OCI-LY7 (cell line): ENCODE data around the gene TPGS1. TPM values are rescaled to one million over a fixed set of nuclear protein-coding genes. Genes with fewer than 3 reads are reported as not detected.

Experiments used
- BruUV-seq: library from RNA; stranded (reverse); fragments of 400-500 nt; replicated peaks from 2 replicates; lab custom pipeline; 2021; lab: Mats Ljungman, UMichigan
- CTCF ChIA-PET: fragments of 300-600 bp; sonication (Branson Sonifier 250); formaldehyde crosslinking; loops from one replicate; lab custom pipeline; 2022; ENCODE audit warnings: antibody characterized with exemption; ENCODE audit not compliant: unreplicated experiment; lab: Charles Lee
- POLR2A ChIA-PET: fragments of 300-600 bp; sonication (Branson Sonifier 250); formaldehyde crosslinking; loops from one replicate; lab custom pipeline; 2022; ENCODE audit warnings: antibody characterized with exemption; lab: Charles Lee
- DNase-seq: peaks from one replicate; pipeline ENCODE4 v3.0.0-alpha.2; 2015; ENCODE audit warnings: low spot score
- H2AFZ ChIP-seq: fragments of 200-600 bp; sonication (generic), shearing (Covaris generic); 2 replicates; pipeline ENCODE4 v1.6.1; 2014; ENCODE audit warnings: mild to moderate bottlenecking, antibody characterized with exemption, low read length, moderate library complexity
- H3K27ac ChIP-seq: fragments of 200-600 bp; sonication (generic); 2 replicates; pipeline ENCODE4 v1.5.1; 2014; ENCODE audit warnings: mixed run types, low read depth, mild to moderate bottlenecking, moderate library complexity, low read length, inconsistent platforms; ENCODE audit not compliant: poor library complexity, severe bottlenecking
- H3K36me3 ChIP-seq: fragments of 200-600 bp; sonication (generic); 2 replicates; pipeline ENCODE4 v1.6.1; 2014; ENCODE audit warnings: mild to moderate bottlenecking, antibody characterized with exemption, low read length, moderate library complexity, mixed read lengths; ENCODE audit not compliant: insufficient read depth
- H3K4me1 ChIP-seq: fragments of 200-600 bp; sonication (generic); 2 replicates; pipeline ENCODE4 v1.5.1; 2014; ENCODE audit warnings: mild to moderate bottlenecking, low read length; ENCODE audit not compliant: insufficient read depth, poor library complexity, severe bottlenecking
- H3K4me2 ChIP-seq: fragments of 200-600 bp; sonication (generic); 2 replicates; pipeline ENCODE4 v1.6.1; 2014; ENCODE audit warnings: mild to moderate bottlenecking, low read length
- H3K4me3 ChIP-seq: fragments of 200-600 bp; sonication (generic); 2 replicates; pipeline ENCODE4 v1.5.1; 2014; ENCODE audit warnings: mild to moderate bottlenecking, low read depth, low read length; ENCODE audit not compliant: poor library complexity, severe bottlenecking
- H3K79me2 ChIP-seq: fragments of 200-600 bp; sonication (generic); 2 replicates; pipeline ENCODE4 v1.6.1; 2016; ENCODE audit warnings: low read depth, mild to moderate bottlenecking, low read length, moderate library complexity, mixed read lengths; ENCODE audit not compliant: insufficient read depth
- H3K9me2 ChIP-seq: fragments of 200-600 bp; sonication (generic); 2 replicates; pipeline ENCODE4 v1.6.1; 2016; ENCODE audit warnings: mild to moderate bottlenecking, low read length, mixed read lengths; ENCODE audit not compliant: insufficient read depth
- H3K9me3 ChIP-seq: fragments of 200-600 bp; sonication (generic); 2 replicates; pipeline ENCODE4 v1.6.1; 2014; ENCODE audit warnings: mild to moderate bottlenecking, mixed run types, low read length, mixed read lengths
- H4K20me1 ChIP-seq: fragments of 200-600 bp; sonication (generic); 2 replicates; pipeline ENCODE4 v1.6.1; 2014; ENCODE audit warnings: mild to moderate bottlenecking, antibody characterized with exemption, low read length, moderate library complexity, mixed read lengths; ENCODE audit not compliant: insufficient read depth
- EZH2phosphoT487 ChIP-seq: fragments of 200-600 bp; sonication (generic); IDR thresholded peaks from 2 replicates; pipeline ENCODE4 v1.6.1; 2018; ENCODE audit warnings: low read depth, borderline replicate concordance, mild to moderate bottlenecking, mixed run types, antibody characterized with exemption, low read length, moderate library complexity, mixed read lengths
- intact Hi-C: fragments of 100-400 bp; cut with micrococcal nuclease; formaldehyde crosslinking; loops from one replicate; pipeline ENCODE4 v1.10.0; 2022; ENCODE audit not compliant: unreplicated experiment
- total RNA-seq, 2 experiments: library from RNA; depleted of rRNA in 1 of 2; stranded (reverse); fragments of >200 nt in 1 of 2; shearing (Covaris generic) in 1 of 2; gene quantifications; 2 replicates each; pipeline ENCODE4 v1.2.3, GENCODE V29; 2014 to 2022
- TF ChIP-seq, protein P1 (sequence below): fragments of 200-600 bp; sonication (generic); conservative IDR thresholded peaks from 2 replicates; pipeline ENCODE4 v1.5.1; 2014; ENCODE audit warnings: mild to moderate bottlenecking, antibody characterized with exemption, low read length, moderate library complexity, mixed read lengths

Gene TPGS1
- total RNA-seq, 2 experiments from 2014 or later, result 24.4 to 25.6 TPM

- Histone ChIP-seq H3K27ac (no peak overlapping the region), H4K20me1 (no peaks in the 10 kb centered on the region), H3K4me1 (no peaks in the 10 kb centered on the region), H3K79me2 (no peaks in the 10 kb centered on the region), H3K36me3 (no peaks in the 10 kb centered on the region), H3K9me3 (no peaks in the 10 kb centered on the region), H3K4me3 (no peak overlapping the region), H3K4me2 (no peak overlapping the region), H2AFZ (no peak overlapping the region), H3K9me2 (no peaks in the 10 kb centered on the region)
- DNase-seq, result no peak
- CTCF ChIA-PET, result no interaction called here
- BruUV-seq, result no TSS peak
- intact Hi-C loops, result no loop called here
- POLR2A ChIA-PET, result no interaction called here
- TF ChIP-seq, protein P1, sequence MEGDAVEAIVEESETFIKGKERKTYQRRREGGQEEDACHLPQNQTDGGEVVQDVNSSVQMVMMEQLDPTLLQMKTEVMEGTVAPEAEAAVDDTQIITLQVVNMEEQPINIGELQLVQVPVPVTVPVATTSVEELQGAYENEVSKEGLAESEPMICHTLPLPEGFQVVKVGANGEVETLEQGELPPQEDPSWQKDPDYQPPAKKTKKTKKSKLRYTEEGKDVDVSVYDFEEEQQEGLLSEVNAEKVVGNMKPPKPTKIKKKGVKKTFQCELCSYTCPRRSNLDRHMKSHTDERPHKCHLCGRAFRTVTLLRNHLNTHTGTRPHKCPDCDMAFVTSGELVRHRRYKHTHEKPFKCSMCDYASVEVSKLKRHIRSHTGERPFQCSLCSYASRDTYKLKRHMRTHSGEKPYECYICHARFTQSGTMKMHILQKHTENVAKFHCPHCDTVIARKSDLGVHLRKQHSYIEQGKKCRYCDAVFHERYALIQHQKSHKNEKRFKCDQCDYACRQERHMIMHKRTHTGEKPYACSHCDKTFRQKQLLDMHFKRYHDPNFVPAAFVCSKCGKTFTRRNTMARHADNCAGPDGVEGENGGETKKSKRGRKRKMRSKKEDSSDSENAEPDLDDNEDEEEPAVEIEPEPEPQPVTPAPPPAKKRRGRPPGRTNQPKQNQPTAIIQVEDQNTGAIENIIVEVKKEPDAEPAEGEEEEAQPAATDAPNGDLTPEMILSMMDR, result no peak
- TF ChIP-seq EZH2phosphoT487, result no peak
Measured at GRCh38 chr19:463483-464207, 43.7 kb upstream of the TPGS1 start.

DNA sequence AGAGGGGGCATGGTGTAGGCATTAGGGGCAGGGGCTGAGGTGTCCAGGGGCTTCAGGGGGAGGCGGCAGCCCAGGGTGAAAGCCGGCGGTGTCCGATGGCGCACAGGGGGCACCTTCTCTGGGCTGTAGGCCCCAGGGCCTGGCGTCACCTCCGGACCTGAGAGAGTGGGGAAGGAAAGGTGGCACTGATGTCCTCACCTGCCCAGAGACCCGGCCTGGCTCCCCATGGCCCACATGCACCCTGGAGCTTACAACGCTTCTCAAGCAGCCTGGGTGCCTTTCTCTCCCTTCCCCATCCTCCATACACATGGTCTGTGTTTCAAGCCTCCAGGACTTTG lies 43.1 kb upstream of the TPGS1 start:
- H4K20me1 ChIP-seq, result no peaks in the 10 kb centered on the region
- intact Hi-C loops, result no loop called here
- DNase-seq, result no peak
- H3K4me3 ChIP-seq, result no peak overlapping the region
- H3K27ac ChIP-seq, result no peak overlapping the region
- CTCF ChIA-PET, result no interaction called here
- H2AFZ ChIP-seq, result no peak overlapping the region
- no peak for TF ChIP-seq EZH2phosphoT487
- TF ChIP-seq, protein P1, result no peak
- H3K36me3 ChIP-seq, result no peaks in the 10 kb centered on the region
- BruUV-seq, result no TSS peak
- no peaks in the 10 kb centered on the region for H3K9me2 ChIP-seq
- no peak overlapping the region for H3K4me2 ChIP-seq
- H3K79me2 ChIP-seq, result no peaks in the 10 kb centered on the region
- no peaks in the 10 kb centered on the region for H3K4me1 ChIP-seq
- POLR2A ChIA-PET, result no interaction called here
- H3K9me3 ChIP-seq, result no peaks in the 10 kb centered on the region

DNA sequence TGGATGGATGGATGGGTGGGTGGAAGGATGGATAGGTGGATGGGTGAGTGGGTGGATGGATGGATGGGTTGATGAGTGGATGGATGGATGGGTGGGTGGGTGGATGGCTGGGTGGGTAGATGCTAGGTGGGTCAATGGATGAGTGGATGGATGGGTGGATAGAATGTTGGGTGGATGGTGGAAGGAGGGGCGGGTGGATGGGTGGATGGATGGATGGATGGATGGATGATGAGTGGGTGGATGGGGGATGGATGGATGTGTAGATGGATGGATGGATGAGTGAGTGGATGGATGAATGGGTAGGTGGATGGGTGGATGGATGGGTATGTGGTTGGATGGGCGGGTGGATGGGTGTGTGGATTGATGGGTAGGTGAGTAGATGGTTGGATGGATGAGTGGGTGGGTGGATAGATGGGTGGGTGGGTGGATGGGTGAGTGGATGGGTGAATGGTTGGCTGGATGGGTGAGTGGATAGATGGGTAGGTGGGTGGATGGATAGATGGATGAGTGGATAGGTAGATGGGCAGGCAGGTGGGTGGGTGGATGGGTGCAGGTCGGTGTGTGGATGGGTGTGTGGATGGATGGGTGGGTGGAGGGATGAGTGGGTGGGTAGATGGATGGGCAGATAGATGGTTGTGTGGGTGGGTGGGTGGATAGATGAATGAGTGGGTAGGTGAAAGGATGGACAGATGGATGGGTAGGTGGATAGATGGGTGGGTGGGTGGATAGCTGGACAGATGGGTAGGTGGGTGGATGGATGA lies 42.1 kb upstream of the TPGS1 start:
- H3K9me2 ChIP-seq, result no peaks in the 10 kb centered on the region
- TF ChIP-seq, protein P1, result no peak
- no peak for TF ChIP-seq EZH2phosphoT487
- POLR2A ChIA-PET, result no interaction called here
- no peaks in the 10 kb centered on the region for H3K79me2 ChIP-seq
- no peak overlapping the region for H3K27ac ChIP-seq
- DNase-seq, result no peak
- intact Hi-C loops, result no loop called here
- no peak overlapping the region for H3K4me3 ChIP-seq
- no peak overlapping the region for H3K4me2 ChIP-seq
- BruUV-seq, result no TSS peak
- no peaks in the 10 kb centered on the region for H4K20me1 ChIP-seq
- no peaks in the 10 kb centered on the region for H3K4me1 ChIP-seq
- H3K9me3 ChIP-seq, result no peaks in the 10 kb centered on the region
- H2AFZ ChIP-seq, result no peak overlapping the region
- no peaks in the 10 kb centered on the region for H3K36me3 ChIP-seq
- CTCF ChIA-PET, result no interaction called here
